ENCODE data around the gene TIMM23.
"Not testable (repeated sequence)": the region's sequence is repeated elsewhere in the genome, so short reads cannot be mapped to it uniquely, and the experiment has no call there.

TIMM23 gene

DNA sequence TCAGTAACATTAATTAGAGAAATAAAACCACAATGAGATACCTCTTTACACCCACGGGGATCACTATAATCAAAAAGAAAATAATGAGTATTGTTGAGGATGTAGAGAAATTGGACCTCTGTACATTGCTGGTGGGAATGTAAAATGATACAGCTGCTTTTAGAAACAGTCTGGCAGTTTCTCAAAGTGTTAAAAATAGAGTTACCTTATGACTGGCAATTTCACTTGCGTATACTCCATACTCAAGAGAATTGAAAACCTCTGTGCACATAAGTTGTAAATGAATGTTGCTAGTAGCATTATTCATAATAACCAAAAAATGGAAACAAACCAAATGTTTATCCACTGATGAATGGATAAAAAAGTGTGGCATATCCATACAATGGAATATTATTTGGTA is 6.3 kb downstream of the TIMM23 start:
- POLR2A ChIA-PET; CTCF ChIA-PET; DNase-seq (ENCODE audit: low read depth, low spot score); H3K4me3 ChIP-seq (ENCODE audit: low read depth, low read length): not testable (repeated sequence)

DNA sequence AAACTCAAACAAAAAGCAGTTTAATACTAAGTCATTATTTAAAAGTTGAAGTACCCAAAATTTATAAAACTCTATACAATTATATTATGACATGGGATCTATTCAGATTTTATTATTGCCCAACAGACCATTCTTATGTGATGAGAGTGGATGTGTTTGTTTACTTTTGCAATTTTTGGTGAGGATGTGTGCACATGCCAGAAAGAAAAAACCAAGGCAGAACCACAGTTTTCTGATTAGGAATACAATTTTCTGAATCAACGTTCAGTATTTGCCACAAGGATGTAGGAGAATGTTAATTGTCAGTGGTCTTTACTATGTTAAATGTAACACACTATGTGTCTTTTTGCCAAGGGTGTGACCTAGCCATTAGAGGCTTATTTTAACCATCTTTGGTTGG is 9.1 kb downstream of the TIMM23 start:
- POLR2A ChIA-PET; CTCF ChIA-PET; DNase-seq (ENCODE audit: low read depth, low spot score); H3K4me3 ChIP-seq (ENCODE audit: low read depth, low read length): not testable (repeated sequence)

- peak; percentile 29 for TF ChIP-seq CTCF (IDR thresholded peaks at IDR 0.05; ENCODE audit: insufficient read depth, low read length, missing control alignments)
- POLR2A ChIA-PET; H3K4me3 ChIP-seq (ENCODE audit: low read depth, low read length): not testable (repeated sequence)
- CTCF ChIA-PET: interaction anchor here (1.2 kb wide), 1 partner anchor 45 kb away, joined by 7 read pairs; no protein-coding TSS in a partner anchor
- DNase-seq (ENCODE audit: low read depth, low spot score): peak; percentile 5
Measured at GRCh38 chr10:45983538-45984186, 11.4 kb downstream of the TIMM23 start.

GRCh38 chr10:45984473-45984872 is 12.2 kb downstream of the TIMM23 start:
- H3K4me3 ChIP-seq (ENCODE audit: low read depth, low read length); POLR2A ChIA-PET; DNase-seq (ENCODE audit: low read depth, low spot score): not testable (repeated sequence)
- CTCF ChIA-PET: interaction anchor here (1.2 kb wide), 1 partner anchor 44 kb away, joined by 7 read pairs; no protein-coding TSS in a partner anchor

- CTCF ChIA-PET; DNase-seq (ENCODE audit: low read depth, low spot score); H3K4me3 ChIP-seq (ENCODE audit: low read depth, low read length); POLR2A ChIA-PET: not testable (repeated sequence)
Measured at GRCh38 chr10:45985590-45985989, 13.3 kb downstream of the TIMM23 start.

DNA sequence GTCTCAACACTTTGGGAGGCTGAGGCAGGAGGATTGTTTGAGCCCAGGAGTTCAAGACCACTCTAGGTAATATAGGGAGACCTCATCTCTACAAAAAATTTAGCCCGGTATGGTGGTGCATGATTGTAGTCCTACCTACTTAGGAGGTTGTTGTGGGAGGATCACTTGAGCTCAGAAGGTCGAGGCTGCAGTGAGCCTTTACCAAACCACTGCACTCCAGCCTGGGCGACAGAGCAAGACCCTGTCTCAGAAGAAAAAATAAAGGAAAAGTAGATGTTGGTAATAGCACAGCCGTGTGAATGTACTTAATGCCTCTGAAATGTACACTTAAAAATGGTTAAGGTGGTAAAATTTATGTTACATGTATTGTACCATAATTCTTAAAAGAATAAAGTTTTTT is 25.3 kb downstream of the TIMM23 start:
- no peak overlapping the region for H3K4me3 ChIP-seq (ENCODE audit: low read depth, low read length)
- POLR2A ChIA-PET: no interaction called here
- no peak for DNase-seq (ENCODE audit: low read depth, low spot score)
- CTCF ChIA-PET: no interaction called here
- no peak for TF ChIP-seq CTCF (IDR thresholded peaks at IDR 0.05; ENCODE audit: insufficient read depth, low read length, missing control alignments)

DNA sequence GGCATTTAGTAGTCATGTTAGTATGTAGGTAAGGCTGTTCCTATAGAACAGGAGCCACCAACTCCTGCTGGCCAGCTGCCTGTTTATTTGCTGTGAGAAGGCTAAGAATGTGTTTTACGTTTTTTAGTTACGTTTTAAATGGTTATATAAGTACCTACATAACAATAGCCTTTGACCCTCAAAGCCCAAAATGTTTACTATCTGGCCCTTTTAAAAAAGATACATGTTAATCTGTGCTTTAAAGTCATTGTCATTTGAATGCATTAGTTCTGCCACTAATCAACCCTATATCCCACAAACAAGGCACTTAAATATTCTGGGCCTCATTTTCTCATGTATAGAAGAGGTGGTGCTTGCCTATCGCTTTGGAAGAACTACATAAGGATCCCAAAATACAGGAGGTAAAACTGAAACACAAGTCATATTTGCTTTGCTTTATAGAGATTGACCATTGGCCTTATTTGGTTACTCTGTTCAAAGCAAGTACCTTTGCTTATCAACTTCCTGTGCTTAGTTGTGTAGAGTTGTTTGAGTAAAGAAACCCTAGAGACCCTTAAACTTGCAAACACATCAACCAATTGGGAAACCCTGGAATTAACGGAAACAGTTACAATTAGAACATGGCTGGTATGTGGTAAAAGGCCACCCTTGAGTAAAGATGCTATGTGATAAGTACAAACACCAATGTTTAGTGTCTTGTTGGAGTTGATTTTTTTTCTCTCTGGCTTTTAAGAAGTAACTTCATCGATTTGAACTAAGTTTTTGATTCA is 25.9 kb downstream of the TIMM23 start:
- H3K4me3 ChIP-seq (ENCODE audit: low read depth, low read length): no peak overlapping the region
- no peak for DNase-seq (ENCODE audit: low read depth, low spot score)
- POLR2A ChIA-PET: no interaction called here
- CTCF ChIA-PET: no interaction called here
- no peak for TF ChIP-seq CTCF (IDR thresholded peaks at IDR 0.05; ENCODE audit: insufficient read depth, low read length, missing control alignments)

GRCh38 chr10:45999955-46000354 is 27.7 kb downstream of the TIMM23 start:
- CTCF ChIA-PET; H3K4me3 ChIP-seq (ENCODE audit: low read depth, low read length); POLR2A ChIA-PET; DNase-seq (ENCODE audit: low read depth, low spot score): not testable (repeated sequence)

GRCh38 chr10:46000538-46000937 is 28.2 kb downstream of the TIMM23 start:
- no peak for DNase-seq (ENCODE audit: low read depth, low spot score)

More at GRCh38 chr10:46000538-46000937, 28.2 kb downstream of the TIMM23 start:
- CTCF ChIA-PET: interaction anchor here (0.8 kb wide), 1 partner anchor 28 kb away, joined by 3 read pairs; no protein-coding TSS in a partner anchor
- H3K4me3 ChIP-seq (ENCODE audit: low read depth, low read length): no peak overlapping the region
- POLR2A ChIA-PET: no interaction called here
- TF ChIP-seq CTCF (IDR thresholded peaks at IDR 0.05; ENCODE audit: insufficient read depth, low read length, missing control alignments): no peak
